NB4 (cell line): ENCODE data around the gene GADL1.

ENCODE experiments used
- MYC ChIP-seq: IDR thresholded peaks from 2 replicates; pipeline ENCODE4 v1.6.1; 2011; ENCODE audit warnings: low read depth, low read length
- TF ChIP-seq, protein P1 (sequence below): IDR thresholded peaks from one replicate; pipeline ENCODE4 v1.5.1; 2012; ENCODE audit warnings: low read depth, low read length
- TF ChIP-seq, protein P2 (sequence below): IDR thresholded peaks from 2 replicates; pipeline ENCODE4 v1.6.1; 2011; ENCODE audit warnings: low read depth, low read length

DNA sequence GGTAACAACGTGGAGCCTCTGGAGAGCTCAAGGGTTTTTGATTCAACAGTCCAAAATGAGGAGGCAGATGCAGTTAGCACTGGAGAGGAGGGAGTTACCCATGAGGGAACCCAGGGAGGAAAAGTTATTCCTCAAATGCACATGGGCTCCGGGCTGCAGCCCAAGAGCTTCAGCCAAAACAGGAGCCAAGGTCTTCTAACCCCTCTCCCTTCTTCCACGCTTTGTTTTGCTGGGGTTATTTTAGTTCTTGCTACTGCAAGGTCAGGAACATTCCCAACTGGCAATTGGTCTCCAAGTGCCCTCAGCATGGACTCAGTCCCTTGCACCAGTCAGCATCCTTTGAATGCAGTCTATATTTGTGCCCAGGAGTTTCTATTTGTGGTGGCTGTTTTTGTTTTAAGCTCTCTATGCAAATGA, 198.1 kb downstream of the GADL1 start:
- no peak for TF ChIP-seq MYC
- TF ChIP-seq, protein P1, sequence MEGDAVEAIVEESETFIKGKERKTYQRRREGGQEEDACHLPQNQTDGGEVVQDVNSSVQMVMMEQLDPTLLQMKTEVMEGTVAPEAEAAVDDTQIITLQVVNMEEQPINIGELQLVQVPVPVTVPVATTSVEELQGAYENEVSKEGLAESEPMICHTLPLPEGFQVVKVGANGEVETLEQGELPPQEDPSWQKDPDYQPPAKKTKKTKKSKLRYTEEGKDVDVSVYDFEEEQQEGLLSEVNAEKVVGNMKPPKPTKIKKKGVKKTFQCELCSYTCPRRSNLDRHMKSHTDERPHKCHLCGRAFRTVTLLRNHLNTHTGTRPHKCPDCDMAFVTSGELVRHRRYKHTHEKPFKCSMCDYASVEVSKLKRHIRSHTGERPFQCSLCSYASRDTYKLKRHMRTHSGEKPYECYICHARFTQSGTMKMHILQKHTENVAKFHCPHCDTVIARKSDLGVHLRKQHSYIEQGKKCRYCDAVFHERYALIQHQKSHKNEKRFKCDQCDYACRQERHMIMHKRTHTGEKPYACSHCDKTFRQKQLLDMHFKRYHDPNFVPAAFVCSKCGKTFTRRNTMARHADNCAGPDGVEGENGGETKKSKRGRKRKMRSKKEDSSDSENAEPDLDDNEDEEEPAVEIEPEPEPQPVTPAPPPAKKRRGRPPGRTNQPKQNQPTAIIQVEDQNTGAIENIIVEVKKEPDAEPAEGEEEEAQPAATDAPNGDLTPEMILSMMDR = no peak
- TF ChIP-seq, protein P2, sequence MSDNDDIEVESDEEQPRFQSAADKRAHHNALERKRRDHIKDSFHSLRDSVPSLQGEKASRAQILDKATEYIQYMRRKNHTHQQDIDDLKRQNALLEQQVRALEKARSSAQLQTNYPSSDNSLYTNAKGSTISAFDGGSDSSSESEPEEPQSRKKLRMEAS = no peak
